MG63 (cell line): ENCODE measurements around the gene MAP4K5. TPM values are rescaled to one million over a fixed set of nuclear protein-coding genes. Genes with fewer than 3 reads are reported as not detected.
"Not testable (repeated sequence)": the region's sequence is repeated elsewhere in the genome, so short reads cannot be mapped to it uniquely, and the experiment has no call there.

ENCODE experiments used
- DNase-seq: peaks from one replicate; pipeline ENCODE4 v3.0.0-alpha.2; 2020
- H3K27me3 ChIP-seq: fragments of 250-450 bp; sonication (Bioruptor Pico); 2 replicates; pipeline ENCODE4 v1.5.1; 2020; ENCODE audit warnings: mild to moderate bottlenecking, moderate library complexity
- H3K36me3 ChIP-seq: fragments of 250-450 bp; sonication (Bioruptor Pico); 2 replicates; pipeline ENCODE4 v1.5.1; 2020; ENCODE audit warnings: mild to moderate bottlenecking, moderate library complexity
- H3K4me3 ChIP-seq: fragments of 250-450 bp; sonication (Bioruptor Pico); 2 replicates; pipeline ENCODE4 v1.5.1; 2020; ENCODE audit warnings: mild to moderate bottlenecking, moderate library complexity
- H3K9me3 ChIP-seq: fragments of 250-450 bp; sonication (Bioruptor Pico); 2 replicates; pipeline ENCODE4 v1.5.1; 2020; ENCODE audit warnings: mild to moderate bottlenecking, moderate library complexity
- total RNA-seq: library from RNA; depleted of rRNA; stranded (reverse); fragments of >200 nt; shearing (Covaris generic); gene quantifications from 2 replicates; pipeline ENCODE4 v1.2.3, GENCODE V29; 2014; ENCODE audit warnings: low replicate concordance

Gene MAP4K5
- total RNA-seq, 1 experiment from 2014 or later = 26.3 TPM

- no peak overlapping the region for H3K4me3 ChIP-seq
- DNase-seq = peak; percentile 66
These were observed 11.2 kb downstream of the MAP4K5 start for GRCh38 chr14:50520947-50521815.

DNA sequence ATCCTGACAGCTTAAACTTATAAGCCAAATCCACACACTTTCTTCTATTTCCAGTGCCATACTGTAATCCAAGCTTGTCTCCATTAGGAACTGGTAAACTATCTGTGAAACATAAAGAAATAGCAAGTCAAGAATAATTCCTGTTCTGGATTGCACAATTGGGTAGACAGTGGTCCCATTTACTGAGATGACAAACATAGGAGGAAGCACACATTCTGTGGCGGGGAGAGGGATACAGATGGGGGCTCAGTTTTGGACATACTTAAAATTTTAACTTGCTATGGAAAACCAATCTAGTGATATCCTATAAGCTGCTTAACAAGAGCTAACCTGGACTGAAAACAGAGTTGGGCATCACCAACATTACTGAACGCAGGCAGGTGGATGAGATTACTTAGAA is 16.3 kb downstream of the MAP4K5 start:
- no peaks in the 10 kb centered on the region for H3K27me3 ChIP-seq
- H3K36me3 ChIP-seq = peaks cover 6% of the 10 kb centered on the region
- no peaks in the 10 kb centered on the region for H3K9me3 ChIP-seq
- no peak overlapping the region for H3K4me3 ChIP-seq
- DNase-seq = no peak

More at GRCh38 chr14:50520947-50521815, 11.2 kb downstream of the MAP4K5 start:
- Histone ChIP-seq H3K27me3 (no peaks in the 10 kb centered on the region), H3K9me3 (no peaks in the 10 kb centered on the region), H3K36me3 (peaks cover 3% of the 10 kb centered on the region)

DNA sequence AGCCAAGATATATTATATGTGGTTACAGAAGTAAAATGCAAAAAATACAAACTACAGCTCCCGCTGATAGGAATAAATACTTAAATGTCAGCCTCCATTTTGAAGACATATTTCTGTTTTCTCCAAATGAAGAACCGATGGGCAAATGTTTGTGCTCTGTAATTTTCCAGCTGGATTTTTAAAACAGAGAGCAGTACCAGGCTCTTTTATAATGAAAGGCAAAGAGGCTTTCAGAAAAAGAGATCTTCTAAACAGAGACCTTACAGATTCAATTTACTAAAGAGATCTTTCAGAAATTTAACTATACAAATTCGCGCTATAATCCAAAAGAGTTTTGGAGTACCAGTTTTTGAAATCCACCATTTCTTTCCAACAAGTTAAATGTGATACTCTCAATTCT is 19.9 kb downstream of the MAP4K5 start:
- no peak for DNase-seq
- H3K9me3 ChIP-seq = no peaks in the 10 kb centered on the region
- 0 out of 2 replicates have a peak, but pooled peaks cover 3% of the 10 kb centered on the region for H3K36me3 ChIP-seq
- no peak overlapping the region for H3K4me3 ChIP-seq
- H3K27me3 ChIP-seq = no peaks in the 10 kb centered on the region

GRCh38 chr14:50510157-50510556 is 22.2 kb downstream of the MAP4K5 start:
- DNase-seq = no peak
- H3K36me3 ChIP-seq = no peaks in the 10 kb centered on the region
- no peaks in the 10 kb centered on the region for H3K27me3 ChIP-seq
- H3K4me3 ChIP-seq = no peak overlapping the region
- H3K9me3 ChIP-seq = no peaks in the 10 kb centered on the region

- H3K27me3 ChIP-seq, H3K4me3 ChIP-seq, H3K9me3 ChIP-seq, DNase-seq, H3K36me3 ChIP-seq: not testable (repeated sequence)
These were observed 25.3 kb downstream of the MAP4K5 start for GRCh38 chr14:50507078-50507477.

DNA sequence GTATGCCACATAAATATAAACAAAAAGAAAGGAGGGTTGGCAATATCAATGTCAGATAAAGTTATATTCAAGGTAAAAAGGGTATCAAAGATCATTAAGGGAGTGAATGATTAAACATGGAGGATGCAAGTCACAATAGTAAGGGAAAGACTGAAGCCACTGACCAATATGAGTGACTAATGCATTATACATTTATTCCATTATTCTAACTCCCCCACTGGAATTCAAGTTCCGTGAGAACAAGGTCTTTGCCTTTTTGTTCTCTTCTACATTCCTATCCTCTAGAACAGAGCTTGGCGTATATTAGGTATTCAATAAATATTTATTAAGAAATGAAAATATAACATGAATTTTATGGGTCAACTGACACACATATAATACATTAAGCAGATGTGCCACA is 30.7 kb downstream of the MAP4K5 start:
- H3K4me3 ChIP-seq = no peak overlapping the region
- DNase-seq = no peak
- no peaks in the 10 kb centered on the region for H3K27me3 ChIP-seq
- no peaks in the 10 kb centered on the region for H3K9me3 ChIP-seq
- peaks cover 20% of the 10 kb centered on the region for H3K36me3 ChIP-seq

DNA sequence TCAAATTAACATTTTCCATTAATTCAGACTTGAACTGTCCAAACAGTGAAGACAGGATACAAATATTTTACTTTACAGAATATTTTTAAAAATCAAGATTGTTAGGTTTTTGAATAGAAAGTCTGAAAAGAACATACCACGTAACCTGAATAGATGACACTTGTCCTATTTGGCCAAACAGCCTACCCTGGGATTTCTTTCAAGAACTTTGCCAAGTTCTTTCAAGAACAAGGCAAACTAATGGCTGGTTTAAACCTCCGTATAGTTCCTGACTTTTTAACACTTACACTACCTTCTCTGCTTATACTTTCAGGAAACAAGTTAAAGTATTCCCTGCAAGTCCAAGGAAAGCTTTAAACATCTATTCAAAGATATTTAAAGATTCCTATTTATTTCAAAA is 35.0 kb downstream of the MAP4K5 start:
- no peak for DNase-seq
- Histone ChIP-seq H3K27me3 (no peaks in the 10 kb centered on the region), H3K9me3 (no peaks in the 10 kb centered on the region), H3K4me3 (no peak overlapping the region), H3K36me3 (peaks cover 15% of the 10 kb centered on the region)

GRCh38 chr14:50489851-50490250 is 42.5 kb downstream of the MAP4K5 start:
- H3K36me3 ChIP-seq = peaks cover 7% of the 10 kb centered on the region; the same call in 1 of the 2 replicates
- DNase-seq = no peak
- no peaks in the 10 kb centered on the region for H3K9me3 ChIP-seq
- no peaks in the 10 kb centered on the region for H3K27me3 ChIP-seq
- no peak overlapping the region for H3K4me3 ChIP-seq

GRCh38 chr14:50488521-50488920 is 43.8 kb downstream of the MAP4K5 start:
- H3K9me3 ChIP-seq = no peaks in the 10 kb centered on the region
- no peaks in the 10 kb centered on the region for H3K27me3 ChIP-seq
- no peak for DNase-seq
- H3K36me3 ChIP-seq = peaks cover 7% of the 10 kb centered on the region; the same call in 1 of the 2 replicates
- no peak overlapping the region for H3K4me3 ChIP-seq

GRCh38 chr14:50479041-50479440 is 53.3 kb downstream of the MAP4K5 start:
- no peaks in the 10 kb centered on the region for H3K27me3 ChIP-seq
- peaks cover 22% of the 10 kb centered on the region for H3K36me3 ChIP-seq
- no peak for DNase-seq
- no peak overlapping the region for H3K4me3 ChIP-seq
- no peaks in the 10 kb centered on the region for H3K9me3 ChIP-seq

DNA sequence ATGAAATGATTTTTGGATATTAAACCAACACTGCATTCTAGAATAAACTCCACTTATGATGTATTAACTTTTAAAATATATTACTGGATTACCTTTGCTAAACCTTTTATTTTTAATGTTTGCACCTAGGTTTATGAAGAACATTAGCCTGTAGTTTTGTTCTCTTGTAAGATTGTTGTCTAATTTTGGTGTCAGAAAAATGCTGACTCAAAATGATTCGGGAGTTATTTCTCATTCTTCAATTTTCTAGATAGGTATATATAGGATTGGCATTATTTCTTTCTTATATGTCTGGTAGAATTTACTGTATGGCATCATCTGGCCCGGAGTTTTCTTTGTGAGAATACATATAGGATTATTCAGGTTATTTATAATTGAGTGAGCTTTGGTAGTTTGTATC is 54.6 kb downstream of the MAP4K5 start:
- DNase-seq = no peak
- Histone ChIP-seq H3K4me3 (no peak overlapping the region), H3K36me3 (peaks cover 31% of the 10 kb centered on the region), H3K9me3 (no peaks in the 10 kb centered on the region), H3K27me3 (no peaks in the 10 kb centered on the region)

GRCh38 chr14:50476134-50476533 is 56.2 kb downstream of the MAP4K5 start:
- H3K36me3 ChIP-seq = peaks cover 39% of the 10 kb centered on the region
- no peaks in the 10 kb centered on the region for H3K27me3 ChIP-seq
- H3K9me3 ChIP-seq = peaks cover 9% of the 10 kb centered on the region
- no peak overlapping the region for H3K4me3 ChIP-seq
- no peak for DNase-seq

DNA sequence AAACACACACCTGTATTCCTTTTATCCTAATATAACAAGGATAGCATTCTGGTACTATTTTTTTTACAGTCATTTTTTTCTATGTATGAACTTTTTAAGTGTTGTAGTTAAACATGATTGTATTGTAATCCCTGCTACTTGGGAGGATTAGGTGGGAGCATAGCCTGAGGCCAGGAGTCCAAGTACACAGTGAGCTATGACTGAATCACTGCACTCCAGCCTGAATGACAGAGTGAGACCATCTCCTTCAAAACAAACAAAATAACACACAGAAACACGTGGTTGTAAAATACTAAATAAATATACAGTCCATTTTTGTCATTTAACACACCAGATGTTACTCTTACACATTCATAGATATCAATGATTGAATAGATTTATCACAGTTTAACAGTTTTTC is 56.9 kb downstream of the MAP4K5 start:
- Histone ChIP-seq H3K9me3 (peaks cover 9% of the 10 kb centered on the region), H3K27me3 (no peaks in the 10 kb centered on the region), H3K4me3 (no peak overlapping the region), H3K36me3 (peaks cover 37% of the 10 kb centered on the region)
- peak; percentile 67 for DNase-seq

DNA sequence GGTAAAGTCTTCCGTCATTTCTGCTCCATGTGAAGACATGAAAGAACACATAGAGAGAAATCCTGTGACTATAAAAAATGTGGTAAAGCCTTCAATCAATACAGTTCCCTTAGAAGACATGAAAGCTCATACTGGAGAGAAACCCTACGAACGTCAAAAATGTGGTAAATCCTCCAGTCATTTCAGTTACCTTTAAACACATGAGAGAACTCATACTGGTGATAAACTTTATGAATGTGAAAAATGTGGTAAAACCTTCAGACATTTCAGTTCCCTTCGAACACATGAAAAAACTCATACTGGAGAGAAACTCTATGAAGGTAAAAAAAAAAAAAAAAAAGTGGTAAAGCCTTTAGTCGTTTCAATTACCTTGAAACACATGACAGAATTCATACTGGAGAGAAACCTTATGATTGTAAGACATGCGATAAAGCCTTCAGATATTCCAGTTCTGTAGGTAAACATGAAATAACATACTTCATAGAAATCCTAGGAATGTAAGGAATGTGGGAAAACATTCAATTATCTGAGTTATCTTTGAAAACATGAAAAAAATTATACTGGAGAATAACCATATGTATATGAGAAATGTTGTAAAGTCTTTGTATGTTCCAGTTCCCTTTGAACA is 60.4 kb downstream of the MAP4K5 start:
- Histone ChIP-seq H3K9me3 (peaks cover 9% of the 10 kb centered on the region), H3K4me3 (no peak overlapping the region), H3K27me3 (no peaks in the 10 kb centered on the region), H3K36me3 (peaks cover 56% of the 10 kb centered on the region)
- DNase-seq = no peak

- H3K36me3 ChIP-seq = peaks cover 55% of the 10 kb centered on the region
These were observed 62.4 kb downstream of the MAP4K5 start for GRCh38 chr14:50469982-50470381.

DNA sequence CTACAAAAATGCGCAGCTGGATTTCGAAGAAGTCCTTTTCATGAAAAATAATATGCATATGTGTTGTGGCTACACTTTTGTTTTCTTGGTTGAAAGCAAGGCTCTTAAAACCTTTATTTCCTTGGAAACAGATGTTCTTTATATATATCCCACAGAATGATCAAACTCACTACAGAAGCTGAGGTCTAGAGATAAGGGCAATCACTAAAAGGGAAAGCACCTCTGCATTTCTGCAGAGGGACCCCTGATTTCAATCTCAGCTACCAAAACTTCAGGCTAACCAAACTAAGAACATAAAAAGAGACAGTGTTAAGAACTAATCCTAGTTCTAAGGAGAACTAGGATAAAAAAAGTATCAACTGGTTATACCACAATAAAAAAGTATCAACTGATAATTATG is 70.3 kb downstream of the MAP4K5 start:
- DNase-seq = no peak
- H3K27me3 ChIP-seq = no peaks in the 10 kb centered on the region
- no peak overlapping the region for H3K4me3 ChIP-seq
- peaks cover 17% of the 10 kb centered on the region for H3K36me3 ChIP-seq
- H3K9me3 ChIP-seq = no peaks in the 10 kb centered on the region

More at GRCh38 chr14:50469982-50470381, 62.4 kb downstream of the MAP4K5 start:
- no peak for DNase-seq
- H3K27me3 ChIP-seq = no peaks in the 10 kb centered on the region
- no peak overlapping the region for H3K4me3 ChIP-seq
- peaks cover 9% of the 10 kb centered on the region for H3K9me3 ChIP-seq

DNA sequence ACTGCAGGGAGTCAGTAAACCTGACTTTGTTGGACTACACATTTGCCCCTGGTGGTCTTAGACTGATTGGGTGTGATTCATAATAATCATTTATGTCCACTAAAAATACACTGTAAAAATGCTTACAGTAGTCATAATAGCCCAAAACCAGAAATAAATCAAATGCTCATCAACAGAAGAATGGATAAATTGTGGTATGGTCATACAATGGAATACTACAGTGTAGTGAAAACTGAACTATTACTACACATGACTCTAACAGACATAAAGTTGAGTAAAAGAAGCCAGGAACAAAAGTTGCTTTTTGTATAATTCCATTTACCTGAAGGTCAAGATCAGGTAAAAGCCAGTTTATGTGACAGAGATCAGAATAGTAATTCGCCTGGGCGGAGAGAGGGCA is 78.5 kb downstream of the MAP4K5 start:
- Histone ChIP-seq H3K27me3 (no peaks in the 10 kb centered on the region), H3K9me3 (no peaks in the 10 kb centered on the region), H3K4me3 (no peak overlapping the region), H3K36me3 (peaks cover 23% of the 10 kb centered on the region)
- no peak for DNase-seq
